IMR-90 (cell line): ENCODE measurements around the gene IFNA4. TPM values are rescaled to one million over a fixed set of nuclear protein-coding genes. Genes with fewer than 3 reads are reported as not detected.

Source experiments
- ATAC-seq: fragments of 200-7000 bp; cut with Tn5 transposase; 2 replicates; pipeline ENCODE4 v1.9.1; 2020; ENCODE audit warnings: low read depth, mild to moderate bottlenecking, moderate library complexity
- BruUV-seq: library from RNA; stranded (reverse); fragments of 400-500 nt; replicated peaks from 2 replicates; lab custom pipeline; 2021; lab: Mats Ljungman, UMichigan
- CTCF ChIA-PET: fragments of 300-600 bp; formaldehyde crosslinking; extraction: SDS; loops from one replicate; lab custom pipeline; 2021; ENCODE audit warnings: antibody characterized with exemption; lab: Yijun Ruan, JAX
- POLR2A ChIA-PET: fragments of 300-600 bp; sonication (Branson Sonifier 250); formaldehyde crosslinking; loops from one replicate; lab custom pipeline; 2022; ENCODE audit warnings: antibody characterized with exemption; ENCODE audit not compliant: unreplicated experiment; lab: Charles Lee
- DNase-seq: peaks from one replicate; pipeline ENCODE4 v3.0.0; 2013
- H2AFZ ChIP-seq: replicated peaks from 2 replicates; pipeline ENCODE3; 2013; ENCODE audit warnings: low read length, mild to moderate bottlenecking; ENCODE audit not compliant: poor library complexity
- H2AK5ac ChIP-seq: 2 replicates; pipeline ENCODE4 v1.6.1; 2013; ENCODE audit warnings: low read depth, low read length, inconsistent platforms
- H2AK9ac ChIP-seq: replicated peaks from 2 replicates; pipeline ENCODE3; 2013; ENCODE audit warnings: mild to moderate bottlenecking, low read depth, low read length, moderate library complexity; ENCODE audit not compliant: poor library complexity
- H2BK120ac ChIP-seq: 2 replicates; pipeline ENCODE4 v1.6.1; 2013; ENCODE audit warnings: low read depth, low read length, inconsistent platforms
- H2BK15ac ChIP-seq: 3 replicates; pipeline ENCODE4 v1.6.1; 2013; ENCODE audit warnings: low read depth, low read length, inconsistent platforms
- H2BK20ac ChIP-seq: 2 replicates; pipeline ENCODE4 v1.6.1; 2013; ENCODE audit warnings: low read depth, mild to moderate bottlenecking, inconsistent platforms, low read length, moderate library complexity
- H2BK5ac ChIP-seq: 2 replicates; pipeline ENCODE4 v1.6.1; 2013; ENCODE audit warnings: mild to moderate bottlenecking, low read depth, low read length, inconsistent platforms; ENCODE audit not compliant: poor library complexity, severe bottlenecking
- H3K14ac ChIP-seq: replicated peaks from 2 replicates; pipeline ENCODE4 v1.6.1; 2013; ENCODE audit warnings: low read depth, low read length, inconsistent platforms
- H3K18ac ChIP-seq: 2 replicates; pipeline ENCODE4 v1.6.1; 2013; ENCODE audit warnings: low read depth, low read length, control low read depth
- H3K23ac ChIP-seq: 2 replicates; pipeline ENCODE4 v1.6.1; 2013; ENCODE audit warnings: low read depth, low read length, inconsistent platforms
- H3K27ac ChIP-seq: 2 replicates; pipeline ENCODE4 v1.5.1; 2013; ENCODE audit warnings: mild to moderate bottlenecking, control low read depth, low read length; ENCODE audit not compliant: insufficient read depth
- H3K27me3 ChIP-seq: 2 replicates; pipeline ENCODE4 v1.6.1; 2013; ENCODE audit warnings: low read length; ENCODE audit not compliant: control insufficient read depth, insufficient read depth
- H3K36me3 ChIP-seq: 2 replicates; pipeline ENCODE4 v1.6.1; 2013; ENCODE audit warnings: low read length, mixed read lengths; ENCODE audit not compliant: control insufficient read depth, insufficient read depth
- H3K4ac ChIP-seq: 2 replicates; pipeline ENCODE4 v1.6.1; 2013; ENCODE audit warnings: low read depth, low read length, inconsistent platforms
- H3K4me1 ChIP-seq: 2 replicates; pipeline ENCODE4 v1.6.1; 2013; ENCODE audit warnings: low read length, mixed read lengths; ENCODE audit not compliant: control insufficient read depth, insufficient read depth
- H3K4me2 ChIP-seq: 2 replicates; pipeline ENCODE4 v1.6.1; 2013; ENCODE audit warnings: low read depth, mild to moderate bottlenecking, control low read depth, low read length, moderate library complexity
- H3K4me3 ChIP-seq: 2 replicates; pipeline ENCODE4 v1.5.1; 2013; ENCODE audit warnings: low read depth, mild to moderate bottlenecking, control low read depth, low read length, moderate library complexity; ENCODE audit not compliant: insufficient read depth
- H3K56ac ChIP-seq: 2 replicates; pipeline ENCODE4 v1.6.1; 2013; ENCODE audit warnings: low read length, inconsistent platforms; ENCODE audit not compliant: insufficient read depth; ENCODE audit errors: extremely low read depth
- H3K79me1 ChIP-seq, 2 experiments: 2 replicates each; pipeline ENCODE4 v1.6.1; 2013; ENCODE audit warnings: low read length in 2 of 2, inconsistent platforms in 1 of 2, low read depth in 1 of 2
- H3K9ac ChIP-seq: 2 replicates; pipeline ENCODE4 v1.6.1; 2013; ENCODE audit warnings: low read depth, low read length, control low read depth
- H3K9me1 ChIP-seq: 2 replicates; pipeline ENCODE4 v1.6.1; 2013; ENCODE audit warnings: low read length, inconsistent platforms; ENCODE audit not compliant: insufficient read depth
- H3K9me3 ChIP-seq: 2 replicates; pipeline ENCODE4 v1.6.1; 2013; ENCODE audit warnings: low read length; ENCODE audit not compliant: control insufficient read depth, insufficient read depth
- H4K20me1 ChIP-seq: 2 replicates; pipeline ENCODE4 v1.6.1; 2013; ENCODE audit warnings: low read length, inconsistent platforms; ENCODE audit not compliant: insufficient read depth
- H4K5ac ChIP-seq: 2 replicates; pipeline ENCODE4 v1.6.1; 2013; ENCODE audit warnings: mild to moderate bottlenecking, low read depth, low read length, control low read depth
- H4K8ac ChIP-seq, 2 experiments: 2 replicates each; pipeline ENCODE4 v1.6.1; 2013; ENCODE audit warnings: low read depth in 2 of 2, low read length in 2 of 2, control low read depth in 1 of 2, inconsistent platforms in 1 of 2
- H4K91ac ChIP-seq: 2 replicates; pipeline ENCODE4 v1.6.1; 2013; ENCODE audit warnings: low read depth, low read length, inconsistent platforms; ENCODE audit not compliant: insufficient read depth
- MAFK ChIP-seq: IDR thresholded peaks from 2 replicates; pipeline ENCODE4 v1.6.1; 2012; ENCODE audit warnings: low read depth, low read length, improper control_type of control experiment
- POLR2A ChIP-seq: IDR thresholded peaks from 2 replicates; pipeline ENCODE4 v1.6.1; 2012; ENCODE audit warnings: mild to moderate bottlenecking, low read depth, low read length
- SMC3 ChIP-seq: fragments of 150-350 bp; IDR thresholded peaks from 2 replicates; pipeline ENCODE4 v1.6.1; 2016; ENCODE audit warnings: low read depth, mild to moderate bottlenecking, antibody characterized with exemption, low read length, moderate library complexity
- WGBS, 2 experiments: methylation state at CpG; one replicate each; pipeline versions ENCODE4 v1.1.5 to v1.1.7; 2013; ENCODE audit warnings: missing lambda C conversion rate in 2 of 2; ENCODE audit not compliant: insufficient read length in 1 of 2; ENCODE audit errors: extremely low coverage in 2 of 2; 5-methylcytosine and 5-hydroxymethylcytosine counted together
- dilution Hi-C: fragments of 300-500 bp; cut with HindIII; formaldehyde crosslinking; loops from one replicate; pipeline ENCODE4 v1.14.3; 2018; ENCODE audit warnings: low sequenced_read_pairs; ENCODE audit not compliant: unreplicated experiment
- in situ Hi-C: fragments of 300-500 bp; cut with MboI; formaldehyde crosslinking; loops from 3 replicates; pipeline ENCODE4 v1.14.3; 2019; ENCODE audit warnings: low sequenced_read_pairs, inconsistent platforms, mixed read lengths
- intact Hi-C: fragments of 100-400 bp; cut with micrococcal nuclease; formaldehyde crosslinking; loops from 2 replicates; pipeline ENCODE4 v1.10.0; 2022
- polyA plus RNA-seq, 3 experiments: library from polyadenylated mRNA; depleted of rRNA; stranded (reverse); fragments of >200 nt; gene quantifications; 2 replicates each; pipeline ENCODE4 v1.2.3, GENCODE V29; 2012; ENCODE audit warnings: low replicate concordance in 1 of 3
- total RNA-seq: library from RNA; depleted of rRNA; stranded (reverse); fragments of >200 nt; gene quantifications from 2 replicates; pipeline ENCODE4 v1.2.3, GENCODE V29; 2012

The IFNA4 gene
- total and polyA plus RNA-seq, 2 of the 4 experiments (the other 2 are of a cell fraction): not detected

- Histone ChIP-seq H3K9ac (no peak overlapping the region), H3K4me2 (no peak overlapping the region), H3K23ac (no peak overlapping the region), H3K27me3 (no peaks in the 10 kb centered on the region), H3K4me3 (no peak overlapping the region), H3K9me1 (no peaks in the 10 kb centered on the region), H3K36me3 (no peaks in the 10 kb centered on the region), H2AK5ac (no peak overlapping the region), H4K8ac (no peak overlapping the region), H2AFZ (no peak overlapping the region), H2BK5ac (no peak overlapping the region), H3K79me1 (no peaks in the 10 kb centered on the region), H3K4ac (no peak overlapping the region), H4K5ac (no peak overlapping the region), H2BK15ac (no peak overlapping the region), H2BK20ac (no peak overlapping the region), H4K91ac (no peak overlapping the region), H3K56ac (no peak overlapping the region), H3K18ac (no peak overlapping the region), H3K14ac (no peak overlapping the region), H3K4me1 (no peaks in the 10 kb centered on the region), H2AK9ac (no peak overlapping the region), H3K9me3 (no peaks in the 10 kb centered on the region), H2BK120ac (no peak overlapping the region), H3K27ac (no peak overlapping the region), H4K20me1 (no peaks in the 10 kb centered on the region)
- in situ Hi-C loops (no loop called here), intact Hi-C loops (no loop called here), dilution Hi-C loops (no loop called here)
- BruUV-seq: no TSS peak
- ChIA-PET CTCF (no interaction called here), POLR2A (no interaction called here)
- DNase-seq (no peak), ATAC-seq (no peak)
- WGBS, 2 experiments: no CpG with 5 or more reads among the region's 2 CpGs
- no peak for TF ChIP-seq POLR2A
- no peak for TF ChIP-seq MAFK
- no peak for TF ChIP-seq SMC3
Measured at GRCh38 chr9:21155501-21155900, 31.9 kb downstream of the IFNA4 start.
